GM18502 (cell line): ENCODE results near the gene APOH.

Experiments
- ATAC-seq: cut with Tn5 transposase; IDR thresholded peaks from one replicate; pipeline ENCODE4 v1.9.1; 2021; ENCODE audit warnings: mild to moderate bottlenecking; ENCODE audit not compliant: unreplicated experiment, poor library complexity

APOH gene

DNA sequence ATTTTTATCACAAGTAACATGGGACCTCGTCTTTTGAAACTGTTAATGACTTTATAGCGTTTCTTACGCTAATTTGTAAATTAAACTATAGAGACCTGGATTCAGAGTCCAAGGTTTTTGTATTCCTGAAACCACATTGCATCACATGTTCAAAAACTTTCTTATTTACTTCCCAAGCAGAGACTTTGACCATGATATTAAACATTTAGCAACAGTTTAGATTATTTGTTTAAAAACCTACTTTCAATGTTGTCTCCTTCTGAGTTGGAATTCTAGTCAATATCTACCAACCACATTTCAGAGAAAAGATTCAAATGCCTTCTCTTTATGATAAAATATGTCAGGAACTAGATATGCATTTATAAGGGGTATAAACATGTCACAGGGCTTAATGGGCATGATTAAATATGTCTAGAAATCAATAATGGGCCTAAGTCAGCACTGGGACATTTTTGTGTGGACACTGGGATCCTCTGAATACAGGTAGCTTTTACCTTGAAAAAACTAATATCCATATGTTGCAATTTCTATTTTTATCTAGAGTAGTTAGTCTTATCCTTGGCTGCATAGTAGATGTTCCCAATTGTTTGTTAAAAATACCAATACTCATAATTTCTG is 6.3 kb upstream of the APOH start:
- ATAC-seq, result no peak

- no peak for ATAC-seq
Observed at GRCh38 chr17:66234611-66235010, 5.4 kb upstream of the APOH start.

DNA sequence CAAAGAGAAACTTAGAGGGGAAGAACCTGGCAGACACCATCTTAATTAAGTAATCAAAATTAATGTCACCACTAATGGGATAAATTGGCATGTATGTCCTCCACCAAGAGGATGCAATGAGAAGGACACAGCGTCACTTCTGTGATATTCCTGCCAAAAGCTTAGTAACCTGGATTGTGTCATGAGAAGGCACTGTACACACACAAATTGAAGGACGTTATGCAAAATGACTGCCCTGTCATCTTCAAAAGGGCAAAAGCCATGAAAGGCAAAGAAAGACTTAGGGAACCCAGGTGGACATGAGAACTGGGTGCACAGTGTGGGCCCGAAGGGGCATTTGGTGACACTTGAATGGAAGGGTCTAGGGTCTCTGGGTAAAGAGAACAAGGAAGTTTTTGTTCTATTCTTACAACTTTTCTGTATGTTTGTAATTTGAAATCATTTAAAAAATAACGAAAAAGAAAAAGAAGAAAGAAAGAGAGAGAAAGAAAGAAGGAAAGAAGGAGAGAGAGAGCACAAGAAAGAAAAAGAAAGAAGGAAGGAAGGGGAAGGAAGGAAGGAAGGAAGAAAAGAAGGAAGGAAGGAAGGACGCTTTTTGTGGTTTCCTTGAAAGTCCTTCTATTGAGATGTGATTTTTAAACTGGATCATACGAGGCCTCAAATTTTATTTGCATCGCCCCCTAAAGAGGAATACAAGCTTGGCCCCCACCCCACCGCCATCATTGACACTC is 4.0 kb upstream of the APOH start:
- no peak for ATAC-seq

GRCh38 chr17:66230922-66231591 is 1.8 kb upstream of the APOH start:
- no peak for ATAC-seq

- ATAC-seq, result no peak
Observed at GRCh38 chr17:66229783-66230538, 746 bp upstream of the APOH start.

DNA sequence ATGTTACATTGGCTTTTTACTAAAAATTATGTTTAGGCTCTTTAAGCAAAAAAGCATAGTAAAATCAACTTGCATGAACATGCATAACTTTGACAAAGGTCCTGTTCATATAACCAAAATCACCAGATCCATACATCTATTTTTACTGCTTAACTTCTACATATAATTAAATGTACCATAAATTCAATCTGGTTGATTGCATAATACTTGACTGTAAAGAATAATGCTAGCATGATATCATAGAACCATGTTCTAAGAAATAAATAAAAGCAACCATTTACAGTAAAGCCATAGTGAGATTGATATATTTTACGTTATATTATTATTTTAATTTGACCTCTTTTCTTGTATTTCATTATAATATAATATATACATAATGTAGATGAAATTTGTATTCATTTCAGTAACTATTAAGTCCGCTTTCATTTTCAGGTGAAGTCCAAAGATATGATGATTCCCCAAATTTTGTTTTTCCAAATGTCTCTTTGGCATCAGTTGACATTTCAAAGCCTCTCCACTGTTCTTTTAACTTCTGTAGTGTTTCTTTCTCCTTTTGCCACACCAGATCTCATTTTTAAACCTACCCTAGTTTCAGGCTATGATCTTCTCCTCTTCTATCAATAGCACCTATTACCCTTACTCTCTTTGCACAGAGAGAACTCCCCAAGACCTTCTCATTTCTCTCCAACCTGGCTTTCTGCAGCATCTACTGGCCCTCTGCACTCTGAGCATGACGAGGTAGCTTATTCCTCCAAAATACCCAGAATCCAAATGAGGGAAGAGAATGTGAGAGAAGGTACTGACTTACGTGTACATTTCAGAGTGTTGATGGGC is 1.8 kb downstream of the APOH start:
- ATAC-seq, result no peak

GRCh38 chr17:66222798-66223350 is 6.3 kb downstream of the APOH start:
- ATAC-seq, result no peak

DNA sequence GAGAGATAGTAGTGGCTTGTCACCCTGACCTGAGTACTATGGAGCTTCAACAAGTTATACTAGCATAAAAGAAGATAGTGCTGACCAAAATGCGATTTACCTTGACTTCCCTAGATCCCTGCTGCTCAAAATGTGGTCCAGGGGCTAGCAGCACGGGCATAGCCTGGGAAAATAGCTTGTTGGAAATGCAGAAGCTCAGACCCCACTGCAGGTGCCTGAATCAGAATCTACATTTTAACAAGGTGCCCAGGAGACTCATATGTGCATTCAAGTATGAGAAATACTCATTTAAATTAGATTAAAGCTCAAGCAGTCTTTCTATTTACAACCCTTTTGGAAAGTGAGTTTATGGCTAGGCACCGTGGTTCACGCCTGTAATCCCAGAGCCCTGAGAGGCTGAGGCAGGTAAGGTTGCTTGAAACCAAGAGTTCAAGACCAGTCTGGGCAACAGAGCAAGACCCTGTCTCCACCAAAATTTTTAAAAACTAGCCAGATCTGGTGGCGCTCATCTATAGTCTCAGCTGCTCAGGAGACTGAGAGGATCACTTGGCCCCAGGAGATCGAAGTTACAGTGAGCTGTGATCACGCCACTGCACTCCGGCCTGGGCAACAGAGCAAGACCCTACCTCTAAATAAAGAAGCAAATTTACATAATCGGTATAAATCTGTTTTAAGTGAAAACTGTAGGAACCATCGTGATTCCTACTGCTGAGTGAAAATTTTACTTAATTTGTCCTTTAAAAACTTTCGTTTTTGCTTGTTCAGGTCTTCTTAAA is 7.3 kb downstream of the APOH start:
- no peak for ATAC-seq

DNA sequence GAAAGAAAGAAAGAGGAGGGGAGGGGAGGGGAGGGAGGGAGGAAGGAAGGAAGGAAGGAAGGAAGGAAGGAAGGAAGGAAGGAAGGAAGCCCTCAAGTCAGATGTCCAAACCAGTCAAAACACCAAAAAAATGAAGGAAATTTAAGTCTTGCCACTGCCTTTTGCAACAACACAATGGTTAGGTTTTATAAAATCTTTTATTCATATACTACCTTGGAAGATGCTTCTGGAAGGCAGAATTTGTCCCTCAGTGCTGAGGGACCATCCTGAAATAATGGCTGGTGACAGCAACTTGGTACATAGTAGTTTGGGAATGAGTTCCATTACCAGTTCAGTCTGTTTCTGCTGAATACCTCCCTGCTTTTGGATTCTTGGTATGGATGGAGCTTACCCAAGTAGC is 7.9 kb downstream of the APOH start:
- no peak for ATAC-seq

- no peak for ATAC-seq
Observed at GRCh38 chr17:66220079-66220835, 9.0 kb downstream of the APOH start.

DNA sequence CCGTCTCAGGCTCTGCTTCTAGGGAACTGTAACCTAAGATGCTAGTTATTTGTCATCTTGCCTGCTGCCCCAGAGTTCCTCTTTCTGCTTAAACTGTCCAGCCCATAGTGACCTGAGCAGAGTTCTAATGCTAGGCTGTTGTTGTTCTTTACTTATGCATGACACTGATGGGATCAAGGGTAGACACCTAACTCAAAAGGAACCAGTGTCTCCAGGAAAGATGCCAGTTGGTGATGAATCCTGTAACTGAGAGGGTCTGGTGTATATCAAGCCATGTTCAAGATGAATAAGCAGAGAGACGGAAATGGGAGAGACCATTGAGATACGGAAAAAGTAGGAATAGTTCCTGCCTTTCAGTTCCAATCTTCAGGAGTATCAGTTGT is 13.7 kb downstream of the APOH start:
- ATAC-seq, result no peak

GRCh38 chr17:66214884-66215528 is 14.2 kb downstream of the APOH start:
- ATAC-seq, result no peak

DNA sequence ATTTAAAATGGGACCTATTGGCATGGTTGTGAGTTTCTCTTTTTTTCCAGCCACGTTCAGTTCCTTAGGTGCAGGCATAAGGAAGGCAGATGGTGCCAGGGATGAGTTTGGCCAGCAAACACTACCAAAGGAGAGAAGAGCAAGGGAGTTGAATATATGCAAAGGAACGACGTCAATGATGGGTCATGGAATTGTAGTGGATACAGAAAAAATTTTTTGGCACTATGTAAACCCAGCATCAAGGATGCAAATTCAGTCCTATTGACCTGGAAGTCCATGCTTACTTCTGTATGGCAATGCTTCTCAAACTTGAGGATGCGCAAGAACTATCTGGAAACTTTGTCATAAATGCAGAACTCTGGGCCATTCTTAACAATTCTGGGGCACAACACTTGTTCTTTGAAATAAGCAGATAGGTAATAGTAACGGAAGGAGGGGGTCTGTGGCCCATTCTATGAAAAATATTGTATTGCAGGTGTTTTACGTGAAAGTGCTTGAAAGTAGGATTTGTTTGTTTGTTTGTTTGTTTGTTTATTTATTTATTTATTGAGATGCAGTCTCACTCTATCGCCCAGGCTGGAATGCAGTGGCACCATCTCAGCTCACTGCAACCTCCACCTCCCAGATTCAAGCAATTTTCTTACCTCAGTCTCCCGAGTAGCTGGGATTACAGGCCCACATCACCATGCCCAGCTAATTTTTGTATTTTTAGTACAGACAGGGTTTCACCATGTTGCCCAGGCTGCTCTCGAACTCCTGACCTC is 18.0 kb downstream of the APOH start:
- no peak for ATAC-seq

GRCh38 chr17:66210208-66210574 is 19.0 kb downstream of the APOH start:
- no peak for ATAC-seq

GRCh38 chr17:66207936-66208335 is 21.3 kb downstream of the APOH start:
- ATAC-seq, result no peak

- no peak for ATAC-seq
Observed at GRCh38 chr17:66203274-66204015, 25.8 kb downstream of the APOH start.

DNA sequence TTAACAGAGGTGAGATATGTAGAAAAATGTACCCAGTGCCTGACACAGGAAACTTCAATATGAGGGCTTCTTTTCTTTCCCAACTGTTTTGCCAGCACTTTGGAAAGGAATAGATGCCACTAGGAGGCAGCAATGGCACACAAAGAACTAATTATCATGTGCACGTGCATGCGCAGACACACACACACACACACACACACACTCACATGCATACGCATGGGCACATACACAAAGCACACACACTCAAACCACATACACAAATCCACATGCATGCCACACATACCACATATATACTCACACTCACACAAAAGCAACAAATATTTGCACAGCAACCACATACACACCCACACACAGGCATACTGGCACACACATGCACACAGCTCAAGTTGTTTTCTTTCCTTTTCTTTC is 28.5 kb downstream of the APOH start:
- ATAC-seq, result no peak
